Caco-2 (cell line): ENCODE results near the gene C15orf40. TPM values are rescaled to one million over a fixed set of nuclear protein-coding genes. Genes with fewer than 3 reads are reported as not detected.

Experiments used
- BruUV-seq: library from RNA; stranded (reverse); fragments of 400-500 nt; replicated peaks from 2 replicates; lab custom pipeline; 2021; lab: Mats Ljungman, UMichigan
- CTCF ChIA-PET: fragments of 300-600 bp; sonication (Branson Sonifier 250); formaldehyde crosslinking; loops from one replicate; lab custom pipeline; 2022; ENCODE audit warnings: antibody characterized with exemption; lab: Charles Lee
- POLR2A ChIA-PET: fragments of 300-600 bp; sonication (Branson Sonifier 250); formaldehyde crosslinking; loops from one replicate; lab custom pipeline; 2022; ENCODE audit warnings: antibody characterized with exemption; lab: Charles Lee
- DNase-seq, 2 experiments: peaks; one replicate each; pipeline versions ENCODE4 v3.0.0 to v3.0.0-alpha.2; 2020 to 2022
- H3K27me3 ChIP-seq: replicated peaks from 2 replicates; pipeline ENCODE4 v1.6.0; 2011; ENCODE audit warnings: low read length; ENCODE audit not compliant: control insufficient read depth, insufficient read depth
- H3K36me3 ChIP-seq: 2 replicates; pipeline ENCODE4 v1.5.1; 2011; ENCODE audit warnings: low read length; ENCODE audit not compliant: control insufficient read depth, insufficient read depth
- H3K4me1 ChIP-seq: fragments of 250-450 bp; sonication (Bioruptor Pico); 2 replicates; pipeline ENCODE4 v1.5.1; 2020; ENCODE audit warnings: mild to moderate bottlenecking
- H3K4me3 ChIP-seq: 2 replicates; pipeline ENCODE4 v1.5.1; 2011; ENCODE audit warnings: low read depth, mild to moderate bottlenecking, control low read depth, low read length
- H3K9me3 ChIP-seq: fragments of 250-450 bp; sonication (Bioruptor Pico); 2 replicates; pipeline ENCODE4 v1.5.1; 2020; ENCODE audit warnings: mild to moderate bottlenecking, moderate library complexity
- H3K27ac Mint-ChIP-seq: one replicate; pipeline ENCODE4 v1.8.0; 2022; ENCODE audit warnings: mixed read lengths; ENCODE audit not compliant: unreplicated experiment
- H3K27me3 Mint-ChIP-seq: one replicate; pipeline ENCODE4 v1.8.0; 2022; ENCODE audit warnings: mixed read lengths; ENCODE audit not compliant: insufficient read depth, unreplicated experiment
- H3K36me3 Mint-ChIP-seq: one replicate; pipeline ENCODE4 v1.8.0; 2022; ENCODE audit warnings: mild to moderate bottlenecking, mixed read lengths; ENCODE audit not compliant: insufficient read depth, unreplicated experiment
- H3K4me1 Mint-ChIP-seq: one replicate; pipeline ENCODE4 v1.8.0; 2022; ENCODE audit warnings: low read depth, mixed read lengths; ENCODE audit not compliant: unreplicated experiment
- H3K4me3 Mint-ChIP-seq: one replicate; pipeline ENCODE4 v1.8.0; 2022; ENCODE audit warnings: mild to moderate bottlenecking, moderate library complexity, mixed read lengths; ENCODE audit not compliant: unreplicated experiment
- H3K9me3 Mint-ChIP-seq: one replicate; pipeline ENCODE4 v1.8.0; 2022; ENCODE audit warnings: mixed read lengths; ENCODE audit not compliant: unreplicated experiment
- intact Hi-C: fragments of 100-400 bp; cut with micrococcal nuclease; formaldehyde crosslinking; loops from one replicate; pipeline ENCODE4 v1.10.0; 2022; ENCODE audit not compliant: unreplicated experiment
- total RNA-seq: library from RNA; stranded (reverse); gene quantifications from 2 replicates; pipeline ENCODE4 v1.2.3, GENCODE V29; 2022
- TF ChIP-seq, protein P1 (sequence below), 2 experiments: fragments of 200-600 bp in 1 of 2; IDR thresholded peaks; 1 replicate in 1 of 2; 2 replicates in 1 of 2; pipeline versions ENCODE4 v1.5.1 to v1.8.0; 2011 to 2022; ENCODE audit warnings: antibody characterized with exemption in 1 of 2, control low read depth in 1 of 2, inconsistent platforms in 1 of 2, low read depth in 1 of 2, low read length in 1 of 2, mild to moderate bottlenecking in 1 of 2, moderate library complexity in 1 of 2; ENCODE audit not compliant: insufficient read depth in 1 of 2, severe bottlenecking in 1 of 2, unreplicated experiment in 1 of 2

The C15orf40 gene
- total RNA-seq, 1 experiment from 2014 or later, result 27.2 TPM

DNA sequence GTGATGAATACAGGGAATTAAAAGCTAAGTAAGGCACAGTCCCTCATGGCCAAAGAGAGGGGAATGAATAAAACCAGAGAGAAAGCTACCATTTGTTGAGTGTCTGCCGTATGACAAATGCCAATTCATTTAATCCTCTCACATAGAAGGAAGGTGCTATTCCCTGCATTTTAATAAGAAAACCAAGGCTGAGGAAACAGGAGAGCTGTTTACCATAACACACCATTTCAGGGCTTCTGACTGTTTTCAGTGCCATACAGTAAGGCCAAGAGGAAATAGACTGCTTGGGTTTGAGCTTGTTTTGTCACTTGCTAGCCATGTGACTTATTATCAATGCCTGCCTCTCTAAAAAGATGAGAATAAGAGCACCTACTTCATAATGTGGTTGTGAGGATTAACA lies 45.6 kb upstream of the C15orf40 start:
- peaks cover 40% of the 10 kb centered on the region for H3K36me3 Mint-ChIP-seq
- Histone ChIP-seq H3K27me3 (no peaks in the 10 kb centered on the region), H3K36me3 (no peaks in the 10 kb centered on the region; the same call in 1 of the 2 replicates), H3K4me3 (no peak overlapping the region), H3K4me1 (peaks cover 5% of the 10 kb centered on the region), H3K9me3 (no peaks in the 10 kb centered on the region)
- DNase-seq, result no peak
- no peak overlapping the region for H3K4me3 Mint-ChIP-seq
- H3K9me3 Mint-ChIP-seq, result no peaks in the 10 kb centered on the region
- ChIA-PET POLR2A (interaction anchor here (0.6 kb wide), 1 partner anchor 9 kb away, joined by 3 read pairs; no protein-coding TSS in a partner anchor), CTCF (no interaction called here)
- TF ChIP-seq, protein P1, sequence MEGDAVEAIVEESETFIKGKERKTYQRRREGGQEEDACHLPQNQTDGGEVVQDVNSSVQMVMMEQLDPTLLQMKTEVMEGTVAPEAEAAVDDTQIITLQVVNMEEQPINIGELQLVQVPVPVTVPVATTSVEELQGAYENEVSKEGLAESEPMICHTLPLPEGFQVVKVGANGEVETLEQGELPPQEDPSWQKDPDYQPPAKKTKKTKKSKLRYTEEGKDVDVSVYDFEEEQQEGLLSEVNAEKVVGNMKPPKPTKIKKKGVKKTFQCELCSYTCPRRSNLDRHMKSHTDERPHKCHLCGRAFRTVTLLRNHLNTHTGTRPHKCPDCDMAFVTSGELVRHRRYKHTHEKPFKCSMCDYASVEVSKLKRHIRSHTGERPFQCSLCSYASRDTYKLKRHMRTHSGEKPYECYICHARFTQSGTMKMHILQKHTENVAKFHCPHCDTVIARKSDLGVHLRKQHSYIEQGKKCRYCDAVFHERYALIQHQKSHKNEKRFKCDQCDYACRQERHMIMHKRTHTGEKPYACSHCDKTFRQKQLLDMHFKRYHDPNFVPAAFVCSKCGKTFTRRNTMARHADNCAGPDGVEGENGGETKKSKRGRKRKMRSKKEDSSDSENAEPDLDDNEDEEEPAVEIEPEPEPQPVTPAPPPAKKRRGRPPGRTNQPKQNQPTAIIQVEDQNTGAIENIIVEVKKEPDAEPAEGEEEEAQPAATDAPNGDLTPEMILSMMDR (IDR thresholded peaks at IDR 0.05; ENCODE audit: insufficient read depth in 1 of 2, low read depth in 1 of 2, low read length in 1 of 2, severe bottlenecking in 1 of 2, unreplicated experiment in 1 of 2), result no peak
- H3K27me3 Mint-ChIP-seq, result no peaks in the 10 kb centered on the region
- BruUV-seq, result no TSS peak
- intact Hi-C loops, result no loop called here
- H3K27ac Mint-ChIP-seq, result no peak overlapping the region
- H3K4me1 Mint-ChIP-seq, result no peaks in the 10 kb centered on the region

DNA sequence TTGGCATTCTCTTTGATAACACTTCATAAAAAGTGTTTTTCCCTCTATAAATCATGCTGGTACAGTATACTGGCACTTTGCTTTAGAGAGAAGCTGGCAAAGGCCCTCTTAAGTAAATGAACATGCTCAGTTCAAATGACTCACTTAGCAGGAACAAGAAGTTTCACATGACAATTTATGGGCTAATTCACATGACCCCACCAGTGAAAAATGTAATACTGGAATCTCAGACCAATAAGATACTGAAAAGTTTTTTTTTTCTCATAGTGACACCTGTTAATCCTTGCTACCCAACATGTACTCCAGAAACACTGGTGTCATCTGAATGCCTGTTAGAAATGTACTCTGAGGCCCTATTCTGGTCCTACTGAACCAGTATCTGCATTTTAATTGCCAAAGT lies 41.7 kb upstream of the C15orf40 start:
- H3K4me1 Mint-ChIP-seq, result no peaks in the 10 kb centered on the region
- CTCF ChIA-PET, result no interaction called here
- no peaks in the 10 kb centered on the region for H3K9me3 Mint-ChIP-seq
- Histone ChIP-seq H3K36me3 (no peaks in the 10 kb centered on the region; the same call in 1 of the 2 replicates), H3K4me3 (no peak overlapping the region), H3K27me3 (no peaks in the 10 kb centered on the region), H3K9me3 (no peaks in the 10 kb centered on the region), H3K4me1 (no peaks in the 10 kb centered on the region)
- H3K27me3 Mint-ChIP-seq, result no peaks in the 10 kb centered on the region
- POLR2A ChIA-PET, result no interaction called here
- intact Hi-C loops, result no loop called here
- TF ChIP-seq, protein P1 (IDR thresholded peaks at IDR 0.05; ENCODE audit: insufficient read depth in 1 of 2, low read depth in 1 of 2, low read length in 1 of 2, severe bottlenecking in 1 of 2, unreplicated experiment in 1 of 2), result no peak
- no peak overlapping the region for H3K4me3 Mint-ChIP-seq
- no peak overlapping the region for H3K27ac Mint-ChIP-seq
- no peak for DNase-seq
- peaks cover 47% of the 10 kb centered on the region for H3K36me3 Mint-ChIP-seq
- BruUV-seq, result no TSS peak

- Mint-ChIP-seq H3K27me3 (no peaks in the 10 kb centered on the region), H3K27ac (no peak overlapping the region), H3K4me3 (no peak overlapping the region), H3K36me3 (peaks cover 51% of the 10 kb centered on the region), H3K9me3 (no peaks in the 10 kb centered on the region), H3K4me1 (no peaks in the 10 kb centered on the region)
- no peaks in the 10 kb centered on the region for H3K4me1 ChIP-seq
- H3K4me3 ChIP-seq, result no peak overlapping the region
- ChIA-PET POLR2A (no interaction called here), CTCF (no interaction called here)
- TF ChIP-seq, protein P1 (IDR thresholded peaks at IDR 0.05; ENCODE audit: insufficient read depth in 1 of 2, low read depth in 1 of 2, low read length in 1 of 2, severe bottlenecking in 1 of 2, unreplicated experiment in 1 of 2), result no peak
- H3K36me3 ChIP-seq, result no peaks in the 10 kb centered on the region; the same call in 1 of the 2 replicates
- H3K9me3 ChIP-seq, result no peaks in the 10 kb centered on the region
- H3K27me3 ChIP-seq, result no peaks in the 10 kb centered on the region
- intact Hi-C loops, result no loop called here
- no peak for DNase-seq
- no TSS peak for BruUV-seq
Measured at GRCh38 chr15:83046558-83047127, 35.2 kb upstream of the C15orf40 start.
